Choroid plexus epithelial cell (primary cell): ENCODE measurements around the gene CES2.

Experiments
- DNase-seq: peaks from one replicate; pipeline ENCODE4 v3.0.0-alpha.2; 2010; ENCODE audit warnings: low read depth
- H3K4me3 ChIP-seq: 2 replicates; pipeline ENCODE4 v1.5.1; 2011; ENCODE audit warnings: low read depth, mild to moderate bottlenecking, control low read depth, low read length, moderate library complexity
- CTCF ChIP-seq: conservative IDR thresholded peaks from 2 replicates; pipeline ENCODE4 v1.5.1; 2011; ENCODE audit warnings: low read depth, mild to moderate bottlenecking, control low read depth, inconsistent platforms, low read length, moderate library complexity

CES2 gene, protein sequence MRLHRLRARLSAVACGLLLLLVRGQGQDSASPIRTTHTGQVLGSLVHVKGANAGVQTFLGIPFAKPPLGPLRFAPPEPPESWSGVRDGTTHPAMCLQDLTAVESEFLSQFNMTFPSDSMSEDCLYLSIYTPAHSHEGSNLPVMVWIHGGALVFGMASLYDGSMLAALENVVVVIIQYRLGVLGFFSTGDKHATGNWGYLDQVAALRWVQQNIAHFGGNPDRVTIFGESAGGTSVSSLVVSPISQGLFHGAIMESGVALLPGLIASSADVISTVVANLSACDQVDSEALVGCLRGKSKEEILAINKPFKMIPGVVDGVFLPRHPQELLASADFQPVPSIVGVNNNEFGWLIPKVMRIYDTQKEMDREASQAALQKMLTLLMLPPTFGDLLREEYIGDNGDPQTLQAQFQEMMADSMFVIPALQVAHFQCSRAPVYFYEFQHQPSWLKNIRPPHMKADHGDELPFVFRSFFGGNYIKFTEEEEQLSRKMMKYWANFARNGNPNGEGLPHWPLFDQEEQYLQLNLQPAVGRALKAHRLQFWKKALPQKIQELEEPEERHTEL

GRCh38 chr16:66935314-66936011, at the start of gene CES2:
TSS of gene CES2 (plus strand) at chr16:66935516. CDS start at chr16:66935636, 120 bp downstream.
- no peak for TF ChIP-seq CTCF
- H3K4me3 ChIP-seq: peak within 1 kb of the TSS; percentile 97
- DNase-seq: peak; percentile 17

GRCh38 chr16:66886321-66886720, 49.0 kb upstream of the CES2 start:
- TF ChIP-seq CTCF: no peak
- H3K4me3 ChIP-seq: no peak overlapping the region
- DNase-seq: no peak

GRCh38 chr16:66886914-66887313, 48.4 kb upstream of the CES2 start:
- no peak for DNase-seq
- TF ChIP-seq CTCF: no peak
- H3K4me3 ChIP-seq: no peak overlapping the region

GRCh38 chr16:66888647-66889615, 46.4 kb upstream of the CES2 start:
- DNase-seq: no peak
- TF ChIP-seq CTCF: no peak
- no peak overlapping the region for H3K4me3 ChIP-seq

DNA sequence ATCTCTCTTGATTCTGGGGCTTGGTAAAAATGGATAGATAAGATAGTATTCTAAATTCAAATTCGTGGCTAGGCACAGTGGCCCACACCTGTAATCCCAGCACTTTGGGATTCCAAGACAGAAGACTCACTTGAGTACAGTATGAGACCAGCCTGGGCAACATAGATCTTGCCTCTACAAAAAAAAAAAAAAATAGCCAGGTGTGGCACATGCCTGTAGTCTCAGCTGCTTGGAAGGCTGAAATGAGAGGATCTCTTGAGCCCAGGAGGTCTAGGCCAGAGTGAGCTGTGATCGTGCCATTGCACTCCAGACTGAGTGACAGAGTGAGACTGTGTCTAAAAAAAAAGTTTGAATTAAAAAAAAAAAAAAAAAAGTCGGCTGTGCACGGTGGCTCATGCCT, 45.7 kb upstream of the CES2 start:
- no peak for TF ChIP-seq CTCF
- no peak for DNase-seq
- H3K4me3 ChIP-seq: no peak overlapping the region

DNA sequence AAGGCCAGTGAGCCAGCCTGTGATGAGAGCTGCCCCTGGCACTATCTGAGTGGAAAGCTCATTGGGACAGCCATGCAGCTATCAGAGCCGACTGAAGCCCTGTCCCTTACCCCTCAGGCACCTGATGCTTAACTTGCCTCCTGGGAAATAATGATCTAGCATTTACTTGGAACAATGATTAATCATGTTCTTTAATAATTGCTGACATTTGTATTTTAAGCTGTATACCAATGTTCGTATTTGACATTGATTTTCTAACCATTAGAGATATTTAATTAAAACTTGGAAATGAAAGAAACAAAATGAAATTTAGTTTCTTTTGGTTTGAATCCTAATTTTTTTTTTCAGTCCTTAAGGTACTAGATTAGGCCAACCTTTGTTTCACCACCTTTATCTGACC, 44.5 kb upstream of the CES2 start:
- no peak for DNase-seq
- TF ChIP-seq CTCF: no peak
- H3K4me3 ChIP-seq: no peak overlapping the region
